Caco-2 (cell line): Measurements from ENCODE around the gene TMEM129. TPM values are rescaled to one million over a fixed set of nuclear protein-coding genes. Genes with fewer than 3 reads are reported as not detected.

ENCODE experiments used
- BruUV-seq: library from RNA; stranded (reverse); fragments of 400-500 nt; replicated peaks from 2 replicates; lab custom pipeline; 2021; lab: Mats Ljungman, UMichigan
- CTCF ChIA-PET: fragments of 300-600 bp; sonication (Branson Sonifier 250); formaldehyde crosslinking; loops from one replicate; lab custom pipeline; 2022; ENCODE audit warnings: antibody characterized with exemption; lab: Charles Lee
- POLR2A ChIA-PET: fragments of 300-600 bp; sonication (Branson Sonifier 250); formaldehyde crosslinking; loops from one replicate; lab custom pipeline; 2022; ENCODE audit warnings: antibody characterized with exemption; lab: Charles Lee
- DNase-seq, 2 experiments: peaks; one replicate each; pipeline versions ENCODE4 v3.0.0 to v3.0.0-alpha.2; 2020 to 2022
- H3K27me3 ChIP-seq: replicated peaks from 2 replicates; pipeline ENCODE4 v1.6.0; 2011; ENCODE audit warnings: low read length; ENCODE audit not compliant: control insufficient read depth, insufficient read depth
- H3K36me3 ChIP-seq: 2 replicates; pipeline ENCODE4 v1.5.1; 2011; ENCODE audit warnings: low read length; ENCODE audit not compliant: control insufficient read depth, insufficient read depth
- H3K4me1 ChIP-seq: fragments of 250-450 bp; sonication (Bioruptor Pico); 2 replicates; pipeline ENCODE4 v1.5.1; 2020; ENCODE audit warnings: mild to moderate bottlenecking
- H3K4me3 ChIP-seq: 2 replicates; pipeline ENCODE4 v1.5.1; 2011; ENCODE audit warnings: low read depth, mild to moderate bottlenecking, control low read depth, low read length
- H3K9me3 ChIP-seq: fragments of 250-450 bp; sonication (Bioruptor Pico); 2 replicates; pipeline ENCODE4 v1.5.1; 2020; ENCODE audit warnings: mild to moderate bottlenecking, moderate library complexity
- H3K27ac Mint-ChIP-seq: one replicate; pipeline ENCODE4 v1.8.0; 2022; ENCODE audit warnings: mixed read lengths; ENCODE audit not compliant: unreplicated experiment
- H3K27me3 Mint-ChIP-seq: one replicate; pipeline ENCODE4 v1.8.0; 2022; ENCODE audit warnings: mixed read lengths; ENCODE audit not compliant: insufficient read depth, unreplicated experiment
- H3K36me3 Mint-ChIP-seq: one replicate; pipeline ENCODE4 v1.8.0; 2022; ENCODE audit warnings: mild to moderate bottlenecking, mixed read lengths; ENCODE audit not compliant: insufficient read depth, unreplicated experiment
- H3K4me1 Mint-ChIP-seq: one replicate; pipeline ENCODE4 v1.8.0; 2022; ENCODE audit warnings: low read depth, mixed read lengths; ENCODE audit not compliant: unreplicated experiment
- H3K4me3 Mint-ChIP-seq: one replicate; pipeline ENCODE4 v1.8.0; 2022; ENCODE audit warnings: mild to moderate bottlenecking, moderate library complexity, mixed read lengths; ENCODE audit not compliant: unreplicated experiment
- H3K9me3 Mint-ChIP-seq: one replicate; pipeline ENCODE4 v1.8.0; 2022; ENCODE audit warnings: mixed read lengths; ENCODE audit not compliant: unreplicated experiment
- intact Hi-C: fragments of 100-400 bp; cut with micrococcal nuclease; formaldehyde crosslinking; loops from one replicate; pipeline ENCODE4 v1.10.0; 2022; ENCODE audit not compliant: unreplicated experiment
- total RNA-seq: library from RNA; stranded (reverse); gene quantifications from 2 replicates; pipeline ENCODE4 v1.2.3, GENCODE V29; 2022
- TF ChIP-seq, protein P1 (sequence below), 2 experiments: fragments of 200-600 bp in 1 of 2; IDR thresholded peaks; 1 replicate in 1 of 2; 2 replicates in 1 of 2; pipeline versions ENCODE4 v1.5.1 to v1.8.0; 2011 to 2022; ENCODE audit warnings: antibody characterized with exemption in 1 of 2, control low read depth in 1 of 2, inconsistent platforms in 1 of 2, low read depth in 1 of 2, low read length in 1 of 2, mild to moderate bottlenecking in 1 of 2, moderate library complexity in 1 of 2; ENCODE audit not compliant: insufficient read depth in 1 of 2, severe bottlenecking in 1 of 2, unreplicated experiment in 1 of 2

TMEM129 gene
- total RNA-seq, 1 experiment from 2014 or later = 39.0 TPM

DNA sequence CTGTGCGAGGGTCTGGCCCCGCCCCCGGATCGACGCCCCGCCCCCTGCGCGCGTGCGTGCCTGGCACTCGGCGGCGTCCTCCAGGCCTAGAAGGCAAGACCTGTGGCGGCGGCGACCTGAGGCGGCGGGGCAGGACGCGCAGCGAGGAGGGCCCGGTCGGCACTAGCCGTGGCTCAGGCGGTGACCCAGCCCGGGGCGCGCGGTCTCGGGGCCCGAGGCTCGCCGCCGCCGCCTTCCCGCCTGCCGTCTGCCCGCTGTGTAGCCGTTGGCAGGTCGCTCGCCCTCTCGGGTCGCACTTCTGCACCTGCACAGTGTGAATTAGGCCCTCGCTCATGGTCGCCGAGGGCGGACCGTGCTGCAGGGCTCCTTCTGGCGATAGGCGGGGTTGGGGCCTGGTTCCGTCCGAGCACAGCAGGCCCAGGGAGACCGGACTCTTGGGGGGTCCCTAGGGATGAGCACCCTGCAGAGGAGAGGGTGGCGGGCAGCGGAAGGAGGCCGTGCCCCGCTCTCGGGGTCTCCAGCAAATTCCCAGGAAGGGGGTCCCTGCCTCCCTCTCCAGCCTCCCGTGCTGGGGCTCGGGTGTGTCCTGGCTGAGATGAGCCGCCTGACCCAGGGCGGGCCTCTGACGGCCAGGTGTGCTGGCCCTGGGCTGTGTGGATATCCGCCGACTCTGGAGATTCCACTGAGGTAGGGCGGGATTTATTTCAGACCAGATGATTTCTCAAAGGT is 36.5 kb downstream of the TMEM129 start:
- no peaks in the 10 kb centered on the region for H3K9me3 ChIP-seq
- TF ChIP-seq, protein P1, sequence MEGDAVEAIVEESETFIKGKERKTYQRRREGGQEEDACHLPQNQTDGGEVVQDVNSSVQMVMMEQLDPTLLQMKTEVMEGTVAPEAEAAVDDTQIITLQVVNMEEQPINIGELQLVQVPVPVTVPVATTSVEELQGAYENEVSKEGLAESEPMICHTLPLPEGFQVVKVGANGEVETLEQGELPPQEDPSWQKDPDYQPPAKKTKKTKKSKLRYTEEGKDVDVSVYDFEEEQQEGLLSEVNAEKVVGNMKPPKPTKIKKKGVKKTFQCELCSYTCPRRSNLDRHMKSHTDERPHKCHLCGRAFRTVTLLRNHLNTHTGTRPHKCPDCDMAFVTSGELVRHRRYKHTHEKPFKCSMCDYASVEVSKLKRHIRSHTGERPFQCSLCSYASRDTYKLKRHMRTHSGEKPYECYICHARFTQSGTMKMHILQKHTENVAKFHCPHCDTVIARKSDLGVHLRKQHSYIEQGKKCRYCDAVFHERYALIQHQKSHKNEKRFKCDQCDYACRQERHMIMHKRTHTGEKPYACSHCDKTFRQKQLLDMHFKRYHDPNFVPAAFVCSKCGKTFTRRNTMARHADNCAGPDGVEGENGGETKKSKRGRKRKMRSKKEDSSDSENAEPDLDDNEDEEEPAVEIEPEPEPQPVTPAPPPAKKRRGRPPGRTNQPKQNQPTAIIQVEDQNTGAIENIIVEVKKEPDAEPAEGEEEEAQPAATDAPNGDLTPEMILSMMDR (IDR thresholded peaks at IDR 0.05; ENCODE audit: insufficient read depth in 1 of 2, low read depth in 1 of 2, low read length in 1 of 2, severe bottlenecking in 1 of 2, unreplicated experiment in 1 of 2) = no peak
- peak; percentile 35 to 45 for DNase-seq
- Mint-ChIP-seq H3K27me3 (no peaks in the 10 kb centered on the region), H3K4me3 (peak overlapping the region; percentile 73), H3K27ac (no peak overlapping the region), H3K36me3 (peaks cover 41% of the 10 kb centered on the region), H3K4me1 (peaks cover 8% of the 10 kb centered on the region), H3K9me3 (no peaks in the 10 kb centered on the region)
- peaks cover 10% of the 10 kb centered on the region; the same call in 1 of the 2 replicates for H3K4me1 ChIP-seq
- ChIA-PET POLR2A (no interaction called here), CTCF (no interaction called here)
- H3K36me3 ChIP-seq = no peaks in the 10 kb centered on the region
- peak overlapping the region; percentile 72 for H3K4me3 ChIP-seq
- H3K27me3 ChIP-seq = no peaks in the 10 kb centered on the region
- intact Hi-C loops = no loop called here
- BruUV-seq = no TSS peak

DNA sequence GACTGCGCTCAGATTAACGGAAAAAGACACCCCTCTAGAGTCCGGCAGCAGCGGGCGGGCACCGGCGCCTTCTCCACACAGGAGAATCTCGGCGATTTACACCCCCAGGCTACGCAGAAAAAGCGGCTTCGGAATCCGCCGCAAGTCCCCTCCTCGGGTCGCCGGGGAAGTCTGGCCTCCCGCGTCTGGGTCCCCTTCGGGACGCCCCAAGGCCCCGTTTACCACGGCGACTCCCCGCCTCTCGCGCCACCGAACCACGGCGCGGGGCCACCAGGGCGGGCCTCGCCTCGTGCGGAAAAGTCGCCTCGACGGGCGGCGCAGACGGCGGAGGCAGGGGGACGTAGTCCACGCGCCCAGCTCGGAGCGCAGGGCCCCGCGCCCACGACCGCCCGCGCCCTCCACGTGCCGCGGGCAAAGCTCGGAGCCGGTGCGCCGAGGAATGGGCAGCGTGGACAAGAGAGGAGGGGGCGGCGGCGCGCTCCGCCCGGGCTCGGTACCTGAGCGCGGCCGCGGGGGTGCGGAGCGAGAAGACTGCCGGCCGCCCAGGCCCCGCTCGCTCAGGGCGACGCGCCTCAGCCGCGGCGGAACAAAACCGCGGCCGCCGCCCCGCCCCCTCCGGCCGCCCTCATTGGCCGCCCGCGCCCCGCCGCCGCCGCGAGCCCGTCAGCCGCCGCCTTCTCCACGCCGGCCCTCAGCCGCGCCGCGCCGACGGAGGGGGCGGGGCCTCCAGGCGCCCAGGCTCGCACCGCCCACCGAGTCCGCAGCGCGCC is 37.2 kb downstream of the TMEM129 start, which contains the start of gene FAM53A:
FAM53A (minus strand) TSS at position 578 of the 770 bp plus-strand sequence. CDS start 15,572 bp downstream, outside the sequence.
- POLR2A ChIA-PET = no interaction called here
- no TSS peak for BruUV-seq

More for the DNA sequence above, 37.2 kb downstream of the TMEM129 start, which contains the start of gene FAM53A:
- peak; percentile 86 to 97 for DNase-seq
- peaks cover 33% of the 10 kb centered on the region for H3K36me3 Mint-ChIP-seq
- CTCF ChIA-PET = interaction anchor here (0.6 kb wide), 1 partner anchor 37 kb away, joined by 3 read pairs; the partner anchor contains the start of gene TMEM129
- H3K4me1 Mint-ChIP-seq = peaks cover 8% of the 10 kb centered on the region
- Histone ChIP-seq H3K27me3 (no peaks in the 10 kb centered on the region), H3K4me1 (peaks cover 10% of the 10 kb centered on the region; the same call in 1 of the 2 replicates), H3K4me3 (peak within 1 kb of the TSS; percentile 72), H3K9me3 (no peaks in the 10 kb centered on the region), H3K36me3 (no peaks in the 10 kb centered on the region)
- H3K9me3 Mint-ChIP-seq = no peaks in the 10 kb centered on the region
- H3K4me3 Mint-ChIP-seq = peak within 1 kb of the TSS; percentile 77
- TF ChIP-seq, protein P1 (IDR thresholded peaks at IDR 0.05; ENCODE audit: insufficient read depth in 1 of 2, low read depth in 1 of 2, low read length in 1 of 2, severe bottlenecking in 1 of 2, unreplicated experiment in 1 of 2) = no peak
- intact Hi-C loops = no loop called here
- no peaks in the 10 kb centered on the region for H3K27me3 Mint-ChIP-seq
- H3K27ac Mint-ChIP-seq = peak within 1 kb of the TSS; percentile 59
